ENCODE results near the gene HCST.

DNA sequence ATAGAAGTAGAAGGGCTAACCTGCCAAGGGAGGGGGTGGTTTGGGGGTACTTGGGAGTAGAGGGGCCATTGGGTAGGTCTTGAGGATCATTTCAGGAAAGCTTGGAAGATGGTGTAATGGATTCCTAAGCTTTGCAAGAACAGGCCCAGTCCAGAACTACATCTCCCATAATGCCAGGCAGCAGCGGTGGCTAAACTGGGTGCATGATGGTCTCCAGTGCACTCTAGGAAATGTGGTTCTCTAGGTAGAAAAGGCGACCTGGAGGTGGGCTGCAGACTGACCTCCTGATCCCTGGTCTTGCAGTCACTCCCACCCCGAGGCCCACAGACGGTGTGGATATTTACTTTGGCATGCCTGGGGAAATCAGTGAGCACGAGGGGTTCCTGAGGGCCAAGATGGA lies 30.1 kb upstream of the HCST start:
- no peak for TF ChIP-seq EZH2phosphoT487 (IDR thresholded peaks at IDR 0.05; ENCODE audit: borderline replicate concordance, low read length)
- TF ChIP-seq, protein P1, sequence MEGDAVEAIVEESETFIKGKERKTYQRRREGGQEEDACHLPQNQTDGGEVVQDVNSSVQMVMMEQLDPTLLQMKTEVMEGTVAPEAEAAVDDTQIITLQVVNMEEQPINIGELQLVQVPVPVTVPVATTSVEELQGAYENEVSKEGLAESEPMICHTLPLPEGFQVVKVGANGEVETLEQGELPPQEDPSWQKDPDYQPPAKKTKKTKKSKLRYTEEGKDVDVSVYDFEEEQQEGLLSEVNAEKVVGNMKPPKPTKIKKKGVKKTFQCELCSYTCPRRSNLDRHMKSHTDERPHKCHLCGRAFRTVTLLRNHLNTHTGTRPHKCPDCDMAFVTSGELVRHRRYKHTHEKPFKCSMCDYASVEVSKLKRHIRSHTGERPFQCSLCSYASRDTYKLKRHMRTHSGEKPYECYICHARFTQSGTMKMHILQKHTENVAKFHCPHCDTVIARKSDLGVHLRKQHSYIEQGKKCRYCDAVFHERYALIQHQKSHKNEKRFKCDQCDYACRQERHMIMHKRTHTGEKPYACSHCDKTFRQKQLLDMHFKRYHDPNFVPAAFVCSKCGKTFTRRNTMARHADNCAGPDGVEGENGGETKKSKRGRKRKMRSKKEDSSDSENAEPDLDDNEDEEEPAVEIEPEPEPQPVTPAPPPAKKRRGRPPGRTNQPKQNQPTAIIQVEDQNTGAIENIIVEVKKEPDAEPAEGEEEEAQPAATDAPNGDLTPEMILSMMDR (IDR thresholded peaks at IDR 0.05; ENCODE audit: low read depth, low read length, poor library complexity, severe bottlenecking): no peak

Data from DOHH2 (cell line).